Measurements from ENCODE around the gene TBXT. TPM values are rescaled to one million over a fixed set of nuclear protein-coding genes. Genes with fewer than 3 reads are reported as not detected.

Gene TBXT
- total RNA-seq (not detected), polyA plus RNA-seq (under 1 TPM in 2 of 3 donors, not detected in 1; 0.04 to 0.08 TPM)
- long read RNA-seq, donor 1, result 0 reads
- long read RNA-seq, donor 2, result 0 reads

- WGBS, 5 donors, result 1 to 2% (median 2%) methylated on average over 24 to 79 of the region's 79 CpGs
Measured at GRCh38 chr6:166167801-166168615, at the start of gene TBXT. TSS of gene TBXT (minus strand) at chr6:166167851. CDS start at chr6:166167591, 260 bp downstream.

GRCh38 chr6:166207284-166207561 lies 39.6 kb upstream of the TBXT start:
- Histone ChIP-seq H3K36me3 (no peaks in the 10 kb centered on the region), H3K4me3 (no peak overlapping the region), H3K9me3 (peaks cover 0 to 7% (median 0%) of the 10 kb centered on the region in 8 donors), H3K4me1 (peaks cover 0 to 23% (median 13%) of the 10 kb centered on the region in 6 donors), H3K27me3 (replicated peaks in 1 of 7) (peaks cover 0 to 5% (median 0%) of the 10 kb centered on the region in 7 donors), H3K27ac (no peak overlapping the region)
- no peak for DNase-seq
- intact Hi-C loops (cut with DNase I; ENCODE audit: low total_unique reads), result no loop called here
- WGBS, 5 donors, result 73 to 92% (median 89%) methylated on average over 3 of the region's 3 CpGs
- TF ChIP-seq POLR2AphosphoS5 (IDR thresholded peaks at IDR 0.05), result no peak
- TF ChIP-seq CTCF (IDR thresholded peaks at IDR 0.05 in 8 of 11, conservative IDR thresholded peaks at IDR 0.05 in 3 of 11), result no peak
- TF ChIP-seq POLR2A (IDR thresholded peaks at IDR 0.05), result no peak

More at GRCh38 chr6:166167801-166168615, at the start of gene TBXT:
- DNase-seq, result no peak
- H3K9me3 ChIP-seq, result no peaks in the 10 kb centered on the region
- H3K4me1 ChIP-seq, result peaks cover 19 to 44% (median 32%) of the 10 kb centered on the region in 6 donors
- H3K27ac ChIP-seq, result no peak within 1 kb of the TSS
- peak within 1 kb of the TSS in 7 of 8 donors; percentile 17 to 67 (median 34) for H3K4me3 ChIP-seq
- intact Hi-C loops (cut with DNase I; ENCODE audit: low total_unique reads), result no loop called here
- no peaks in the 10 kb centered on the region for H3K36me3 ChIP-seq
- peaks cover 6 to 100% (median 78%) of the 10 kb centered on the region in 7 donors for H3K27me3 ChIP-seq (replicated peaks in 1 of 7)
- TF ChIP-seq POLR2AphosphoS5 (IDR thresholded peaks at IDR 0.05), result no peak
- no peak for TF ChIP-seq CTCF (IDR thresholded peaks at IDR 0.05 in 8 of 11, conservative IDR thresholded peaks at IDR 0.05 in 3 of 11)
- TF ChIP-seq POLR2A (IDR thresholded peaks at IDR 0.05), result no peak

GRCh38 chr6:166206510-166207283 lies 39.0 kb upstream of the TBXT start:
- no peaks in the 10 kb centered on the region for H3K36me3 ChIP-seq
- DNase-seq, result no peak
- peaks cover 0 to 5% (median 0%) of the 10 kb centered on the region in 7 donors for H3K27me3 ChIP-seq (replicated peaks in 1 of 7)
- TF ChIP-seq CTCF (IDR thresholded peaks at IDR 0.05 in 8 of 11, conservative IDR thresholded peaks at IDR 0.05 in 3 of 11) (no peak), POLR2A (IDR thresholded peaks at IDR 0.05) (no peak), POLR2AphosphoS5 (IDR thresholded peaks at IDR 0.05) (no peak)
- H3K4me3 ChIP-seq, result no peak overlapping the region
- H3K27ac ChIP-seq, result no peak overlapping the region
- H3K4me1 ChIP-seq, result peaks cover 0 to 29% (median 15%) of the 10 kb centered on the region in 6 donors
- WGBS, 5 donors, result 70 to 78% (median 73%) methylated on average over 8 of the region's 8 CpGs
- H3K9me3 ChIP-seq, result peaks cover 0 to 1% (median 0%) of the 10 kb centered on the region in 8 donors
- intact Hi-C loops (cut with DNase I; ENCODE audit: low total_unique reads), result no loop called here

- H3K27me3 ChIP-seq (replicated peaks in 1 of 7), result peaks cover 0 to 5% (median 0%) of the 10 kb centered on the region in 7 donors
- peaks cover 0 to 30% (median 15%) of the 10 kb centered on the region in 6 donors for H3K4me1 ChIP-seq
- intact Hi-C loops (cut with DNase I; ENCODE audit: low total_unique reads), result no loop called here
- H3K36me3 ChIP-seq, result no peaks in the 10 kb centered on the region
- H3K9me3 ChIP-seq, result no peaks in the 10 kb centered on the region
- no peak for DNase-seq
- no peak for TF ChIP-seq POLR2AphosphoS5 (IDR thresholded peaks at IDR 0.05)
- TF ChIP-seq POLR2A (IDR thresholded peaks at IDR 0.05), result no peak
- no peak for TF ChIP-seq CTCF (IDR thresholded peaks at IDR 0.05 in 8 of 11, conservative IDR thresholded peaks at IDR 0.05 in 3 of 11)
- H3K4me3 ChIP-seq, result no peak overlapping the region
- 81 to 91% (median 86%) methylated on average over 9 of the region's 9 CpGs for WGBS, 5 donors
- H3K27ac ChIP-seq, result no peak overlapping the region
Measured at GRCh38 chr6:166206066-166206465, 38.4 kb upstream of the TBXT start.

Data from spleen (tissue), 13 donors.